Amygdala (tissue), 56 donors: ENCODE results near the gene RYR2.

ENCODE experiments used
- DNase-seq, 56 donors: peaks; one replicate each; lab custom pipeline; 2025; lab: John Stamatoyannopoulos, UW

Gene RYR2

DNA sequence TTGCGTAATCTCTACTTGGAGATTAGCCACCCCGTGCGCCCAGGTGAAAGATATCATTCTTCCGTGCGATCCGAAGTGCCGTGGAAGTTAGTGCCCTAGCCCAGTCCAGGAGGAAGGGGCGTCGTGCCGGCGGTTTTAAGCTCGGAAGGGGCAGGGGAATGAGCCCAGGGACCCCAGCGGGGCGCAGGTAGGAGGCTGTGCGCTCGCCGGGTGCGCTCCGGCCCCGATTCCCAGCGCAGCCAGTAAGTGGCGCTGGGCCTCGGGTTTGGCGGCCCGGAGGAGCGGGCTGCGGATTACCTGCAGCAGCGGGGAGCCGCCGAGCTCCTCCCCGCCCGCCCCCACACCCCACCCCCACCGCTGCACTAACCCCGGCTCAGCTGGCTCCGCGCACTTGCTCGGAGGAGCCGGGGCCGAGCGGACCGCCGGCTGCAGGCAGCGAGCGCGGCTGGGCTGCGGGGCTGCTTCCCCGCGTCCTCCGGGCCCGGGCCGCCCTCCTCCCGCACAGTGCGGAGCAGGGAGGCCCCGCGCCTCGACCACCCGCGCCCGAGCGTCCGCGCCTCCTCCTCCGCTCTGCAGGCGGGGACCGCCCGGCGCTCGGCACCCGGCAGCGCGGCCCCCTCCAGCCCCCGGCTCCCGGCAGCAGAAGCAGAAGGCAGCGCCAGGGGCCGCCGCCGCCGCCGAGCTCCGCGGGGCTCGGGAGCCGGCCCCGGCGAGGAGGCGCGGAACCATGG is at the start of gene RYR2:
TSS of gene RYR2 (plus strand) at position 390 of the 731 bp plus-strand sequence. CDS start at position 728, 338 bp downstream.
- peak in 25 of 56 donors; percentile 1 to 56 (median 23) for DNase-seq

DNA sequence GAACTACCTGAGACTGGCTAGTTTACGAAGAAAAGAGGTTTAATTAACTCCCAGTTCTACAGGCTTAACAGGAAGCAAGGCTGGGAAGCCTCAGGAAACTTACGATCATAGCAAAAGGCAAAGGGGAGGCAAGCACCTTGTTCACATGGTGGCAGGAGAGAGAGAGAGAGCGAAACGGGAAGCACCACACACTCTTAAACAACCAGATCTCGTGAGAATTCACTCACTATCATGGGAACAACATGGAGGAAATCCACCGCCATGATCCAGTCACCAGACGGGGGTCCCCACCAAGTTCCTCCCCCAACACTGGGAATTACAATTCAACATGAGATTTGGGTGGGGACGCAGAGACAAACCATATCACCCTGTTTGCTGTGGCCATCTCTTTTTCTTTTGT is 49.5 kb upstream of the RYR2 start:
- no peak for DNase-seq

DNA sequence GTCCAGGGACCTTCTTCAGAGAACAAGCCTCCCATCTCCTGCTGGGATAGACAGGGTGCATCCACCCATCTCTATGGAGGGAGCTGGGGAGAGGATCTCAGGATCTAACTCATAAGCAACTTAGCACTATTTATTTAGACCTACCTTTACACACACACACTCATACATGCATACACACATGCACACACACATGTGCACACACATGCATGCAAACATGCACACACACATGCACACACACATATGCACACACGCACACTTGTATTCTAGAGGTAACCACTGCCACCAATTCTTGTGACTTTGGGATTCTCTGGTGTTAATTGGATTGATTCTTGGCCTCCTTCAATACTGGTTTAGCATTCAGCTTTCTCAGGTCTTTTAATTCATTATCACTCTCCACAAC is 47.5 kb upstream of the RYR2 start:
- DNase-seq: no peak

DNA sequence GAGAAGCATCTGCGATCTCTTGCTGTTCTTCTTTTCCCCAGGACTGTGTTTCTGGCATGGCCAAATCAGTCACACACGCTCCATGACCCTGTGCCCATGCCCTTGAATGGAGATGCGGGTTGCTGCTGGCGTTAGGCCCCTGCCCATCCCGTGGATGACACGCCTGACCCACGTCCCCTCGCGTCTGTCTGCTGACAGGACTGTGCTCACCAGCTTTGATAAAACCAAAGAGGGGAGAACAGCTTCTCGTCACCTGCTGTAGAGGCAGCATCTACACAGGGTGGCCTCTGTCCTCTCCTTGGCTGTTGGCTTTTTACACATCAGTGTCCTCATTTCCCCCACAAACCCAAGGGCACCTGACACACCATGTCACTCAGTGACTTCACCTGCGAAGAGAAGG is 44.6 kb upstream of the RYR2 start:
- no peak for DNase-seq

- no peak for DNase-seq
Measured at GRCh38 chr1:236997882-236998281, 44.1 kb upstream of the RYR2 start.

- peak in 1 of 56 donors; percentile 7 for DNase-seq
Measured at GRCh38 chr1:236998546-236998945, 43.4 kb upstream of the RYR2 start.

GRCh38 chr1:237000191-237000590 is 41.8 kb upstream of the RYR2 start:
- no peak for DNase-seq

GRCh38 chr1:237003516-237003915 is 38.5 kb upstream of the RYR2 start:
- no peak for DNase-seq

- no peak for DNase-seq
Measured at GRCh38 chr1:237004116-237004515, 37.9 kb upstream of the RYR2 start, which contains the start of gene MT1HL1. Gene MT1HL1, minus strand, starts transcription at chr1:237004441. Its CDS starts 69 bp downstream, at chr1:237004372.

GRCh38 chr1:237005674-237006073 is 36.3 kb upstream of the RYR2 start:
- no peak for DNase-seq

- no peak for DNase-seq
Measured at GRCh38 chr1:237007147-237007881, 34.7 kb upstream of the RYR2 start.

DNA sequence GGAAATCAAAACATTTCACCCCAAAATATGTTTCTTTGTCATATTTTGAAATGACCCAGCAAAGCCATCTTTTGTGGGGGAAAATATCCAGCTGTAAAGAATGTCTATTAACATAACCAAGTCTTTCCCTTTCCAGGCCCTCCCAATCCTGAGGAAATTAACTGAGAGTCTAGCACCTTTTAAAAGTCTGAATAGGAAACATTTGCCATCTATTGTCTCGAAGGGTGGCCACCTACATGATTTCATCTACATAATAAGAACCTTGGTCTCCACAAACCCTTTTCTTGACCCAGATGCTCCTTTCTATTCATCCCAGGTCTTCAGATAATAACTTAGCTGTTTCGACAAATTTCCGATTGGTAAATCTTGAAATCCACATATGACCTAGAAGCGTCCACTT is 32.4 kb upstream of the RYR2 start:
- DNase-seq: no peak

DNA sequence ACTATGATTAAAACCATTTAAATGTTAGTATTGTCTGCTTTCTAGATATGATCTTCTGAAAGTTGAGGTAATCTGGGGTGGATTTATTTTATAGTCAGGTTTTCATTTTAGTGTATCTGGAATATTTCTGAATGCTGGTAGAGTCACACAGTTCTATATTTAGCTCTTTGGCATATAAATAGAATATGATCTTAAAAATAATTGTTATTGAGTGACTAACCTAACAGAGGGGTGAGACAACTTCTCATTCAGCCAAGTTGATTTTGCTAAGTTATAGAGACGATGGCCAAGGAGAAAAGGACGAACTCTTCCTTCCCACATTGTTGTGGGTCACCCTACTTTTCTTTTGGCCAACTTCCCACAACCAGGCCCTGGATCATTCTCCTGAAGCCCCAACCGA is 30.6 kb upstream of the RYR2 start:
- no peak for DNase-seq

GRCh38 chr1:237012361-237012760 is 29.6 kb upstream of the RYR2 start:
- DNase-seq: no peak

DNA sequence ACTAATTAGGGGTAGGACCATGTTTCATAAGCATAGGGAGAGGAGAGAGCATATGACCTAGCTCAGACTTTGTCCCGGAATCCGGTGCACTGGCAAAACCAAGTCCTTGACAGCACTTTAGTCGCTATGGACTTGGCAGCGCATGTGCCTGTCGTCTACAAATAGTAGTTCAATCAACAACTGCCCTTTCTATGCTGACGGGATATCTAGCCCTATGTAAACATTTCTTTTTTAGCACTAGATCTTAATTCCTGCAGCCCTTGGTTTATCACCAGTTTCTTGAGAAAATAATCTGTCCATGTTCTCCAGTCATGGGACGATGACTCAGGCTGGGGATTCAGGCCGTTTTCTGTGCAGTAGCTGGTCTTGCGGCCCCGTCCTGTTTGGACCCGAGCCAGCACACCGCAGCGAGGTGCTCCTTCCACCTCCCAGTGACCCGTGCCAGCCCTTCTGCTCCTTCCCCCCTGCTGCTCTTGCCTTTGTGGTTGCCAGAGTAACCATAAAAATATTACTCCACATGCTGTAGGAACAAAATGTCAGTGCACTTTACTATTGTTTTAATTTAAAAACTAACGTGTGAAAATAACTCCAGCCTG is 29.1 kb upstream of the RYR2 start:
- DNase-seq: peak in 1 of 56 donors; percentile 14

- DNase-seq: no peak
Measured at GRCh38 chr1:237013608-237014007, 28.4 kb upstream of the RYR2 start.

- DNase-seq: no peak
Measured at GRCh38 chr1:237016626-237017025, 25.4 kb upstream of the RYR2 start.

- DNase-seq: no peak
Measured at GRCh38 chr1:237018896-237019295, 23.1 kb upstream of the RYR2 start.

- DNase-seq: no peak
Measured at GRCh38 chr1:237025358-237026074, 16.5 kb upstream of the RYR2 start.

DNA sequence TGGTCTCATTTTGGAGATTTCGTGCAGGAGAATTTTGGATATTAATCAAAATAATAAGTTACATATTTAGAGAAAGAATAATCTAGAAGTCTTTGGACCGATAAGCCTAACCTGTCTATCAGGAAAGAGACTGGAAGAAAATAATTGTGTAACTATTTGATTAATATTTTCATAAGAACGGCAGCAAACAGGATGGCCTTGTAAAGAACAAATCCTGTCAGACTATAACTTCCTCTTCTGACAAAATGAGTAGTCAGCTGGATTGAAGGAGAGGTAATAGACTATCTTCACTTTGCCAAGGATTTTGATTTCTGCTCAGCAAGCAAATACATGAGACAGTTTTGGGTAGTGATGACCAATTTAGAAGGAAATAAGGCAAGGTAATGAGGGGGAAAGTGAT is 12.7 kb upstream of the RYR2 start:
- no peak for DNase-seq
